GM19023 (cell line): ENCODE data around the gene ARHGEF3.
A peak's percentile ranks its signal among the peaks of the same experiment; 100 is the strongest.

ENCODE experiments used
- ATAC-seq: cut with Tn5 transposase; IDR thresholded peaks from one replicate; pipeline ENCODE4 v1.9.1; 2021; ENCODE audit warnings: mild to moderate bottlenecking, moderate library complexity; ENCODE audit not compliant: unreplicated experiment

The ARHGEF3 gene

DNA sequence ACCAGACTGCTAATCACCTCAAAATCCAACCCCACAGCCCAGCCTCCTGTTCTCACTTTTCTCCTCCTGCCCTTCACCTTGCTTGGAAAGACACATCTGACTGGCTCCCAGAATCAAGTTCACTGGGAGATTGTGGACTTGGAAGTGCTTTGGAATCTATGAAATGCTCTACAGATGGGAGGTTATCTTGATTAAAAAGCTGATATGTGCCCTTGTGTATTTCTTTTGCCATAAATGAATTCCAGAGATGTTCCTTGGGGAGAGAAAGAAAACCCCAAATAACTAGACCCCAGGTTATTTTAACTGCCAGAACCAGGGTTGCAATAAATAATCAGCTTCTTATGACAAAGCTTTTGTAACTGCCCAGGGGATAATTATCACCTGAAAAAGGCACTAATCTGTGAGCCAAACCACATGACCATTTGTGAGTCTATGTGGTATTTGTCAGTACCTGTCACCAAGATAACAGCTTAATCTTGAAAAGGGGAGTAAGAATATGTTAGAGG is 21.7 kb upstream of the ARHGEF3 start:
- ATAC-seq, result no peak

GRCh38 chr3:56822501-56822900 is 20.8 kb upstream of the ARHGEF3 start:
- no peak for ATAC-seq

DNA sequence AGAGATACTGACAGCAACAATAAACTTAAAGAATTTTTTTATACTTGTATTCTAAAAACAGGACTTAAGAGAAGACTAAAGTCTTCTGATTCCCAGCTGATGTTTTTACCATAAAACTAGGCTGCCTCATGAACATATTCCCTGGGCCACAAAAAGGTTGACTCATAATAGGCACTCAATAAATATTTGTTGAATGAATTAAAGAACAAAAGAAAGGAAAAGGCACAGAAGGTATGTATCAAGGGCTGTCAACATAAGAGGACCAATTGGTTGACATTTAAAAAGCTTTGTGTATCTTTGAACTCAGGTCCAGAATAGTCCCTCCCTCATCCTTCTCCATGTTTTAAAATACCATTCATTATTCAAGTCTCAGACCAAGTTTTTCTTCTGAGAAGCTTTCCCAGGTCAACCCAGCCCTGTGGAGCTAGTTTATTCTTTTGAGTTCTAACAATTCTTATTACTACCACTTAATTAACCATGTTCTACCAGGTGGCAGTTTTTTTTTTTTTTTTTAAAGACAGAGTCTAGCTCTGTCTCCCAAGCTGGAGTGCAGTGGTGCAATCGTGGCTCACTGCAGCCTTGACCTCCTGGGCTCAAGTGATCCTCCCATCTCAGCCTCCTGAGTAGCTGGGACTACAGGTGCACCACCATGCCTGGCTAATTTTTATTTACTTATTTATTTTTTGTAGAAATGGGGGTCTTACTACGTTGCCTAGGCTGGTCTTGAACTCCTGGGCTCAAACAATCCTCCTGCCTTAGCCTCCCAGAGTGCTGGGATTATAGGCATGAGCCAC is 17.5 kb upstream of the ARHGEF3 start:
- ATAC-seq, result no peak

DNA sequence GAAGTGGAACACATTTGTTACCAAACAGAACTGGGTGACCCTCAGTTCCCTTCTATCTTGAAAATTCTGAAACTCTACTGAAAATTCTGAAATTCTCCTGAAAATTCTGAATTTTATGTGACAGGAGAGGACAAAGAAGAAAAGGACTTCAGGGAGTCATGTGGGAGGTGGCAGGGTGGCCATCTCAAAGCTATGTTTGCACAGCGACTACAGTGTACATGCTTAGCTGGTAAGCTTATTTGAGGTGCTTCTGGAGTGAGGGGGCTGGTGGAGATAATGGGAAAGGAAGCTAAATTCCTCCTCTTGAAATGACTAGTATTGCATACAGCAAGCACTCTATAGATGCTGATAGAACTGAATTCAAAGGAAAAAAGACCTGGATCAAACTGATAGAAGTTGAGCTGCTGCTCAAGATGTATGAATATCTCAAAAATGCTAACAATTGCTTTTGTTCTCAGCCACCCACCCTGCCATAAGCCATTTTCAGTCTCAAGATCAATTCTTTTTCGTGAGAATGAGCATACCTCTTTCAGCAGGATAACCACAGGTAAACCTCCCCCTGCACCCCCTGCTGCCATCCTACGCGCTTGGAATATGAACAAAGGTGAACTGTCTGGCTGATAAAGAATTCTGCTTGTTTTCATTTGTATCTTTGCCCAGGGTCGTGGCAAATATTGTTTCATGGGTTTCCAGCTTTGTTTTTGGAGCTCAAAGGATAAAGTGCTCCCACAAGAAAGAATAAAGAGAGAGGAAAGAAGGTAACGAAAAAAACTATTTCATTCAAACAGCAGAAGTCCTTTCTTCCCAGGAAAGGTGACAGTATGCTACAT is 16.6 kb upstream of the ARHGEF3 start:
- ATAC-seq, result no peak

GRCh38 chr3:56817646-56818045 is 15.9 kb upstream of the ARHGEF3 start:
- ATAC-seq, result no peak

GRCh38 chr3:56816061-56816460 is 14.3 kb upstream of the ARHGEF3 start:
- no peak for ATAC-seq

DNA sequence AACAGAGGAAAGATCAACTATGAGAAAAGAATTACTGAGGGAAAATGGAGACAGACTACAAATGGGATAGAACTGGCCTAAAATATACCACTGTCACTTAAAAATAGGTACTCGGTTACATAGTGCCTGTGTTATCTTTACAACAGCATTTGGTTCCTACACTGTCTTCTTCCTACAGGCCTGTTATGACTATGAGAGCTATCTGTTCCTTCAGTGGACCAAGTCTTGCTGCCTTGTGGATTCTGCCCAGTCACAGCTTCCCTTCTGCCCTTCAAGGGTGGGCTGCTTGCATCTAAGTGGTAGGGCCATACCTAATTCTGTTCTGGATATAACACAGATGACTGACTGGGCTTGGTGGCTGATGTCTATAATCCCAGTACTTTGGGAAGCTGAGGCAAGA is 13.8 kb upstream of the ARHGEF3 start:
- no peak for ATAC-seq

DNA sequence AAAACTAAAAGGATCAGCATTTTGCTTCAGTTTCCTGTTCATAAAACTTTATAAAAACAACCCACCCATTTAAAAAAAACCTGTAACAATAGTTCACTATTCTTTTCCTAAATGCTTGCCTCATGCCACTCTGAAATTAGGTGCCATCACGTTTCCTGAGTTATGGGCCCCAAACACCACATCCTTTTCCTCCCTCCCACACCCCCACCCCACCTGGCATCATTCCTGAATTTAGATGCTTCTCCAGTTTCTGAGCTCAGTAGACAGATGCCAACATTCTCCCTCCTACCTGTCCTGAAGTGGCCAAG is 11.9 kb upstream of the ARHGEF3 start:
- no peak for ATAC-seq

DNA sequence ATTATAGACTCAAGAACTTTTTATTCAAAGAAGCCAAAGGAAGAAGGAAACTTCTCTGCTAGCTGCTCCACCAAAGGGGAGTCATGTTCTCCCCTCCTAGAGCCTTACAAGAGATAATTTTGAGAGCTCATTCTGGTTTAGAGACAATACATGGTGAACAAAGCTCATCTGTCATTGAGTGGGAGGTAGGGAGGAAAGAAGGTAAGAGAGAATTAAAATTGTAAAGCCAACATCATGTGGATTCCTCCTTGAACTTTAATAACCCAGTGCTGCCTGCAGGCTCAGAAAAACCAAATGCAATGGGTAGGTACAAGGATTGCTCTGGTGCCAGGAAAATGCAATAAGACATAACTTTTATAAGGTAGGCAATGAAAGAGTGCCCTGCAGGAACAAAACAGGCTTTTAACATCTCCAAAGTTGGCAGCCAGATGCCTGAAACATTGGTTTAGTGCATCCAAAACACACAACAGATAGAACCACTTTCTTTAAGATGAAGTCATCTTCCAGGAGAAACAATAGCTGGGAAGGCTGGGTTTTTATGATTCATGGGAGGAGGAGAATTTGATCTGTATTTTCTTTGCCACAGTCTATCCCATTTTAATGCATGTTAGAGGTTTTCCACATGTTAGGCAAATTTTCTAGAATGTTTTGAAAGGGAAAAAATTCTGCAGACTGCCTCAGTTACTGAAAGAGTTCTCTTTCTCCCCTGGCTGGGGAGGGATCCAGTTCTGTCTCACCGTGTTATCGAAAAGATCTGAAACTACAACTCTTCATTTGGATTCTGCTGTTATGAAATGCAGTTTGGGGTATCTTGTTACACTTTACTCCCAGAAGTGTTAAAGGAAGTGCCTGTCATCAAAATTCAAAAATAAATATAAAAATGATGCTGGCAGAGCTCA is 11.3 kb upstream of the ARHGEF3 start:
- no peak for ATAC-seq

DNA sequence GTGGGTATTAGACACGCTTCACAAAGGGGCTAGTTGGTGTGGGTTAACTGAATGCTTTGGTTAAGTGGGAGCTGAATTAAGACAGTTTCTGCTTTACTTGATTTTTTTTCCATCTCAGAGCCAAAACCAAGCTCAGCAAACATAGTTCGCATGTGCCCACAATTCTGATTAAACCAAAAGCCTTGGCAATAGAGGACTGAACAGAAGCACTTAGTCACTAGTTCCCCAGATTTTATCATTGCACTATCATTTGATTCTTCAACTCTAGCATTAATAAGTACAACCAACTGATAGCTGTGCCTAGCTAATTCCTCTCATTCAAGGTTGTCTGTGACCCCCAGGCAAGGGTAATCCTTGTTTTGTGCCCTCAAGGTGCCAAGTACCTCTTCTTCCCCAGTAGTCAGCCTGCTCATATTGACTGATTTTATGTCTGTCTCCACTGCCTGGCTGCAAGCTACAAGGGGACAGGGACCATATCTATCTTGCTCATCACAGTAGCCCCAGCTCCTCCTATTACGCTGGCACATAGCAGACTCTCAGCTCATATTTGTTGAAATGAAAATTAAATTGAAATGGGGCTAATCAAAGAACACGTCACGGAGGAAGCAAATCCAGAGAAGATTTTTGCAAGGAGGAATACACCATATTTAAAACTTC is 9.9 kb upstream of the ARHGEF3 start:
- no peak for ATAC-seq

GRCh38 chr3:56810577-56811545 is 9.1 kb upstream of the ARHGEF3 start:
- no peak for ATAC-seq

DNA sequence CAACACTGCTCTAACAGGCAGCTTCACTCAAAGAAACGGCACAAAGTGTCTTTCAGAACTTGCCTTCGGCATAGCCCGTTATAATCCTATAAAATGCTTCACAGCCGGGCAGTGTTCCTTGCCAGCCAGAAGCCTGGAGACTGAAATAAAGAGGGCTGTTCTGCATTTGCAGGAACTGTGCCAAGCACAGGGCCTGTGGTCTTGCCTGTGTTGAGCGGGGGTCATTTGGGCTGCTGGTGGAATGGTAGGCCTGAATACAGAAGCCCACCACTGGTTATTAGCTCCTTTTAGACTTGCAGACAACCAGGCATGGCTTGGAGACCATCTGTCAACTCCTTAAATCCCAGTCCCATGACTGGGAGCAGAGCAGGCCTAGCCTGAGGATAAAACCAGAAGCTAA is 4.7 kb upstream of the ARHGEF3 start:
- ATAC-seq, result no peak

DNA sequence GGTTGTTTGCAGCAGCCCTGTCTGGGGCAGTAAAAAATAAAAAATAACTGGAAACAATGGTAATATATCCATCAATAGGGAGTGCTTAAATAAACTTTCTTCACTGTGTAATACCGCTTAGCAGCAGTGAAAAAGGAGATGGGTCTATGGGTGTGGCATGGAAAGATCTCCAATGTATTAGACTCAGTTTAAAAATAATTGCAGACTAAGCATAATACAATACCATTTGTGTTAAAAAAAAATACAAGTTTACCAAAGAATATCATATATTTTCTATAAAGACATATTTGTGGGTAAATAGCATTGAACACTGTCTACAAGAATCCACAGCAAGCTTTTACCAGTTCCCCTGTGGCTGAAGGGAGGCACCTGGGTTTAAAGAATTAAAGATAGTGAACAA is 1.0 kb upstream of the ARHGEF3 start:
- ATAC-seq, result no peak

- no peak for ATAC-seq
Observed at GRCh38 chr3:56802378-56802745, 613 bp upstream of the ARHGEF3 start.

GRCh38 chr3:56800832-56801661 is 702 bp downstream of the ARHGEF3 start:
- ATAC-seq, result peak; percentile 3

DNA sequence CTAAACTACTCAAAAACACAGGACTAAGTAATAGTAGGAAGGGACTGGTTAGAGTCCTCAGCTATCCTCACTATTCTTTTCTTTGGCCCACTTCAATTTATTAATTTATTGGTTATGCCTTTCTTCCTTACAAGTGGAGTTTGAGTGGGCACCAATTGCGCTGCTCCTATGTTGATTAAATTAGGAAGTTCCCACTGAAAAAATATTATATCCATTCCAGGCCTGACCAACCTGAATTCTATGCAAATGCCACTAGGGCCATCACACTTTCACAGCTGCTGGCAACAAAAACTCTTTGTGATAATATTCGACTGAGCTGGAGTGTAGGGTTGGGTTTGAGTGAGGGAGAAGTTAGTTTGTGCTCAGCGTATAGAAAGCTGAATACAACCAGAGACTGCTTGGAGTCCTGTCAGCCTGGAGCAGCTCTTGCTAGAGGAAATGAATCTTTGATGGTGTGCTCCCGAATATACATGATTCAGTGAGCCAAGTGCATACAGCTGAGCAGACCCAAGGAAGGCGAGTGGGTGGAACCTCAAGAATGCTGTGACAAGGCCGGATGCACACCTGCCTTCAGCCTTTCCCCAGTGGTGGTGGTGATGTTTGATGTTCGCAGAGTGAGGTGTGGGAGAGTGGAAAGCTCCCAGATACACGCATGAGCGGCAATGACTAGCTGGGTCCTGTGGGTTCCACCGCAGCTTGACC is 1.5 kb downstream of the ARHGEF3 start:
- no peak for ATAC-seq

DNA sequence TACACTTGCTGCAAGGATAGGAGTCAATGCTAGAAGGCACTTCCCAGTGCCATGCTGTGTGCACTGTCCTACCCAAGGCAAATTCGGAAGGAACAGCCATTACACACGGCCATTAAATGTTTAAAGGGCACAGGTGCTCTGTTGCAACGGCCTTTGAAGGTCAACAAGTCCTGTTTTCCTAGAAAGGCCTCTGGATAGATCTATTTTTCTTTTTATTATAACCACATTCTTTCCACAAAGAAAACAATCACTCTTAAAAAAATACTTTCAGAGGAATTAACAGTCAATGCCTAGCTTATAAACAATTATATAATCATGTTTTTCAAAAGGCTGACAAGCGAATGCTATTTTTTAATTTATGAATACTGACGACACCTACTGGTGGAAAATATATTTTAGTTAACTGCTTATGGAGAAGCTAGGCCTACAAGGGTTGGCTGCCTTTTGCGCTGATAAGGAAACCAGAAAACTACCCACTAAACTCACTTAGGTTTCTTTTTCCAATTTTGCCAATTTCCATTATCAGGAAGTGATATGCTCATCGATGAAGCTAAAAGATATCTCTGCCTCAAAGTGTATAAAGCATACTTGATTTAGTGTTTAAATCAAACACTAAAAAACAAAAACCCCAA is 2.4 kb downstream of the ARHGEF3 start:
- ATAC-seq, result no peak

DNA sequence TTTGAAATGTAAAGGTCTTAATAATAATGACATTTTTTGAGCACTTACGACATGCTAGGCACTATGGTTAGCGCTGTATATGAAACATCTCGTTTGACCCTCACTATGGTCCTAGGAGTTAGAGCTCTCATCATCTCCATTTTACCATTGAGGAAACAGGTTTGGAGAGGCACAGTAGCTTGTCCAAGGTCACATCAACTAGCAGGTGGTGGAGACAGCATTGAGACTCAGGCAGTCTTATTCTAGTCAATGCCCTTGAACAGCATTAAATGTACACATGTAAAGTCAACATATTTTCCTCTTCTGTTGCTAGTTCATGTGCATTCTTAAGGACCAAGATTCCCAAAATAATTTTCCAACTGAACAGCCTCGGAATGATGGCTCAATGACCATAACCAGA is 4.8 kb downstream of the ARHGEF3 start:
- no peak for ATAC-seq
